CD4-positive, alpha-beta memory T cell (primary cell): ENCODE data around the gene LDLRAD4. TPM values are rescaled to one million over a fixed set of nuclear protein-coding genes. Genes with fewer than 3 reads are reported as not detected.
A peak's percentile ranks its signal among the peaks of the same experiment; 100 is the strongest.

ENCODE experiments used
- CTCF ChIA-PET: fragments of 350-600 bp; sonication (Branson Sonifier 250); formaldehyde crosslinking; loops from one replicate; lab custom pipeline; 2021; ENCODE audit warnings: inconsistent platforms; ENCODE audit not compliant: partially characterized antibody; lab: Charles Lee
- POLR2A ChIA-PET: fragments of 350-600 bp; sonication (Branson Sonifier 250); formaldehyde crosslinking; loops from one replicate; lab custom pipeline; 2021; ENCODE audit not compliant: partially characterized antibody; lab: Charles Lee
- DNase-seq, 5 donors: peaks; one replicate each; pipeline versions ENCODE4 v3.0.0 to v3.0.0-alpha.2; 2020 to 2022; ENCODE audit warnings: mixed read lengths in 1 of 5
- H3K27ac ChIP-seq: one replicate; pipeline ENCODE4 v1.7.0; 2013; ENCODE audit warnings: low read depth, low read length
- H3K27me3 ChIP-seq: 2 replicates; pipeline ENCODE4 v1.7.0; 2013; ENCODE audit warnings: mild to moderate bottlenecking, low read length, moderate library complexity; ENCODE audit not compliant: insufficient read depth
- H3K36me3 ChIP-seq: 2 replicates; pipeline ENCODE4 v1.7.0; 2013; ENCODE audit warnings: mild to moderate bottlenecking, low read length, moderate library complexity; ENCODE audit not compliant: insufficient read depth
- H3K4me1 ChIP-seq: 2 replicates; pipeline ENCODE4 v1.7.0; 2013; ENCODE audit warnings: mild to moderate bottlenecking, low read length, moderate library complexity; ENCODE audit not compliant: insufficient read depth
- H3K4me3 ChIP-seq, 2 donors: one replicate each; pipeline ENCODE4 v1.7.0; 2013; ENCODE audit warnings: low read length in 2 of 2, mild to moderate bottlenecking in 1 of 2
- H3K9me3 ChIP-seq, 2 donors: one replicate each; pipeline ENCODE4 v1.7.0; 2013; ENCODE audit warnings: low read length in 2 of 2, control low read depth in 1 of 2; ENCODE audit not compliant: control insufficient read depth in 1 of 2
- H3K27ac Mint-ChIP-seq, 7 donors: one replicate each; pipeline ENCODE4 v1.8.0; 2020 to 2021; ENCODE audit warnings: mixed read lengths in 7 of 7, mild to moderate bottlenecking in 6 of 7, inconsistent platforms in 3 of 7, moderate library complexity in 3 of 7
- H3K27me3 Mint-ChIP-seq, 2 donors: one replicate each; pipeline ENCODE4 v1.8.0; 2020 to 2021; ENCODE audit warnings: mixed read lengths in 2 of 2
- H3K36me3 Mint-ChIP-seq, 2 donors: one replicate each; pipeline ENCODE4 v1.8.0; 2020 to 2021; ENCODE audit warnings: mixed read lengths in 2 of 2, inconsistent platforms in 1 of 2, mild to moderate bottlenecking in 1 of 2
- H3K4me1 Mint-ChIP-seq, 4 donors: one replicate each; pipeline ENCODE4 v1.8.0; 2020 to 2021; ENCODE audit warnings: mixed read lengths in 4 of 4, mild to moderate bottlenecking in 1 of 4
- H3K4me3 Mint-ChIP-seq, 8 donors: one replicate each; pipeline ENCODE4 v1.8.0; 2020 to 2021; ENCODE audit warnings: mixed read lengths in 8 of 8, mild to moderate bottlenecking in 7 of 8, moderate library complexity in 6 of 8, inconsistent platforms in 3 of 8
- H3K9me3 Mint-ChIP-seq, 8 donors: one replicate each; pipeline ENCODE4 v1.8.0; 2020 to 2021; ENCODE audit warnings: mixed read lengths in 8 of 8, mild to moderate bottlenecking in 5 of 8, inconsistent platforms in 3 of 8, moderate library complexity in 1 of 8
- intact Hi-C: fragments of 100-400 bp; cut with micrococcal nuclease; formaldehyde crosslinking; loops from one replicate; pipeline ENCODE4 v1.15.1; 2023
- polyA plus RNA-seq, 2 donors: library from polyadenylated mRNA; unstranded; fragments of 300-500 nt; fragmentation: Illumina TruSeq; gene quantifications; one replicate each; pipeline ENCODE4 v1.2.3, GENCODE V29; 2021
- total RNA-seq, 2 experiments: library from RNA; stranded (reverse); gene quantifications; one replicate each; pipeline ENCODE4 v1.2.3, GENCODE V29; 2021

The LDLRAD4 gene
- total and polyA plus RNA-seq, 4 experiments from 2014 or later: 17.4 to 63.0 (median 36.6) TPM

- H3K36me3 Mint-ChIP-seq: peaks cover 23 to 24% of the 10 kb centered on the region in 2 donors
- CTCF ChIA-PET: interaction anchor here (0.7 to 2.2 kb wide), 5 partner anchors 25 to 248 kb away, joined by 3 to 10 read pairs (median 4); no protein-coding TSS in a partner anchor
- Histone ChIP-seq H3K4me1 (peaks cover 59% of the 10 kb centered on the region), H3K9me3 (no peaks in the 10 kb centered on the region), H3K27ac (peak overlapping the region; percentile 47), H3K36me3 (no peaks in the 10 kb centered on the region), H3K27me3 (no peaks in the 10 kb centered on the region), H3K4me3 (peak overlapping the region in 1 of 2 donors; percentile 41)
- peak overlapping the region in 7 of 8 donors; percentile 35 to 96 (median 93) for H3K4me3 Mint-ChIP-seq
- no peaks in the 10 kb centered on the region for H3K27me3 Mint-ChIP-seq
- intact Hi-C loops: loop anchor here (1.0 to 2.0 kb wide), 2 partner anchors 27 to 247 kb away; no protein-coding TSS in a partner anchor
- DNase-seq: no peak
- POLR2A ChIA-PET: interaction anchor here (0.7 to 2.1 kb wide), 4 partner anchors 26 to 149 kb away, joined by 3 to 10 read pairs (median 5); no protein-coding TSS in a partner anchor
- H3K4me1 Mint-ChIP-seq: peaks cover 45 to 73% (median 60%) of the 10 kb centered on the region in 4 donors
- peak overlapping the region; percentile 83 to 97 (median 93) for H3K27ac Mint-ChIP-seq
- peaks cover 0 to 13% (median 8%) of the 10 kb centered on the region in 8 donors for H3K9me3 Mint-ChIP-seq
Observed at GRCh38 chr18:13463526-13464210, 245.1 kb downstream of the LDLRAD4 start.

GRCh38 chr18:13464432-13465123, 246.0 kb downstream of the LDLRAD4 start:
- intact Hi-C loops: loop anchor here (1.0 to 5.0 kb wide), 3 partner anchors 28 to 248 kb away; no protein-coding TSS in a partner anchor
- no peaks in the 10 kb centered on the region for H3K27me3 Mint-ChIP-seq
- peak overlapping the region; percentile 88 to 97 (median 93) for H3K27ac Mint-ChIP-seq
- POLR2A ChIA-PET: interaction anchor here (0.7 to 2.1 kb wide), 7 partner anchors 19 to 148 kb away, joined by 3 to 10 read pairs (median 3); no protein-coding TSS in a partner anchor
- H3K27me3 ChIP-seq: no peaks in the 10 kb centered on the region
- no peaks in the 10 kb centered on the region for H3K9me3 ChIP-seq
- peaks cover 52 to 80% (median 63%) of the 10 kb centered on the region in 4 donors for H3K4me1 Mint-ChIP-seq
- H3K4me1 ChIP-seq: peaks cover 60% of the 10 kb centered on the region
- peaks cover 4 to 13% (median 8%) of the 10 kb centered on the region in 8 donors for H3K9me3 Mint-ChIP-seq
- CTCF ChIA-PET: interaction anchor here (0.7 to 2.2 kb wide), 5 partner anchors 26 to 249 kb away, joined by 3 to 10 read pairs (median 4); no protein-coding TSS in a partner anchor
- DNase-seq: peak; percentile 56 to 83 (median 65)
- H3K36me3 Mint-ChIP-seq: peaks cover 27% of the 10 kb centered on the region in 2 donors
- H3K4me3 ChIP-seq: peak overlapping the region; percentile 41 to 67
- peak overlapping the region; percentile 86 to 96 (median 94) for H3K4me3 Mint-ChIP-seq
- H3K36me3 ChIP-seq: no peaks in the 10 kb centered on the region
- H3K27ac ChIP-seq: peak overlapping the region; percentile 47

GRCh38 chr18:13465124-13465446, 246.5 kb downstream of the LDLRAD4 start:
- Histone ChIP-seq H3K27ac (peak overlapping the region; percentile 47), H3K9me3 (no peaks in the 10 kb centered on the region), H3K4me3 (peak overlapping the region; percentile 41 to 67), H3K36me3 (no peaks in the 10 kb centered on the region), H3K27me3 (no peaks in the 10 kb centered on the region), H3K4me1 (peaks cover 64% of the 10 kb centered on the region)
- ChIA-PET CTCF (no interaction called here), POLR2A (interaction anchor here (1.0 to 1.8 kb wide), 4 partner anchors 18 to 90 kb away, joined by 3 to 10 read pairs (median 4); no protein-coding TSS in a partner anchor)
- no peaks in the 10 kb centered on the region for H3K27me3 Mint-ChIP-seq
- peaks cover 28 to 29% of the 10 kb centered on the region in 2 donors for H3K36me3 Mint-ChIP-seq
- H3K4me3 Mint-ChIP-seq: peak overlapping the region; percentile 86 to 96 (median 94)
- H3K27ac Mint-ChIP-seq: peak overlapping the region; percentile 88 to 97 (median 93)
- H3K9me3 Mint-ChIP-seq: peaks cover 4 to 13% (median 8%) of the 10 kb centered on the region in 8 donors
- peaks cover 53 to 82% (median 67%) of the 10 kb centered on the region in 4 donors for H3K4me1 Mint-ChIP-seq
- intact Hi-C loops: loop anchor here (2.0 to 5.0 kb wide), 2 partner anchors 28 to 88 kb away; no protein-coding TSS in a partner anchor
- DNase-seq: no peak

GRCh38 chr18:13465476-13465875, 246.9 kb downstream of the LDLRAD4 start:
- H3K27me3 ChIP-seq: no peaks in the 10 kb centered on the region
- H3K4me3 ChIP-seq: peak overlapping the region; percentile 41 to 67
- intact Hi-C loops: loop anchor here (2.0 to 5.0 kb wide), 2 partner anchors 29 to 88 kb away; no protein-coding TSS in a partner anchor
- H3K4me3 Mint-ChIP-seq: peak overlapping the region; percentile 86 to 96 (median 94)
- peaks cover 4 to 13% (median 8%) of the 10 kb centered on the region in 8 donors for H3K9me3 Mint-ChIP-seq
- CTCF ChIA-PET: no interaction called here
- peaks cover 51 to 82% (median 70%) of the 10 kb centered on the region in 4 donors for H3K4me1 Mint-ChIP-seq
- POLR2A ChIA-PET: interaction anchor here (1.0 to 1.8 kb wide), 4 partner anchors 18 to 91 kb away, joined by 3 to 10 read pairs (median 4); no protein-coding TSS in a partner anchor
- no peaks in the 10 kb centered on the region for H3K36me3 ChIP-seq
- H3K9me3 ChIP-seq: no peaks in the 10 kb centered on the region
- peak overlapping the region; percentile 47 for H3K27ac ChIP-seq
- peaks cover 64% of the 10 kb centered on the region for H3K4me1 ChIP-seq
- no peak for DNase-seq
- peak overlapping the region; percentile 88 to 97 (median 93) for H3K27ac Mint-ChIP-seq
- no peaks in the 10 kb centered on the region for H3K27me3 Mint-ChIP-seq
- peaks cover 28 to 29% of the 10 kb centered on the region in 2 donors for H3K36me3 Mint-ChIP-seq

GRCh38 chr18:13470516-13471197, 252.1 kb downstream of the LDLRAD4 start:
- Mint-ChIP-seq H3K36me3 (peaks cover 40 to 52% of the 10 kb centered on the region in 2 donors), H3K4me3 (no peak overlapping the region), H3K4me1 (peaks cover 27 to 71% (median 49%) of the 10 kb centered on the region in 4 donors), H3K27me3 (no peaks in the 10 kb centered on the region), H3K9me3 (peaks cover 4 to 13% (median 7%) of the 10 kb centered on the region in 8 donors), H3K27ac (peak overlapping the region; percentile 7 to 68 (median 50))
- intact Hi-C loops: no loop called here
- no peak overlapping the region for H3K4me3 ChIP-seq
- ChIA-PET POLR2A (no interaction called here), CTCF (no interaction called here)
- H3K27me3 ChIP-seq: no peaks in the 10 kb centered on the region
- peaks cover 20% of the 10 kb centered on the region for H3K4me1 ChIP-seq
- no peaks in the 10 kb centered on the region for H3K36me3 ChIP-seq
- H3K27ac ChIP-seq: no peak overlapping the region
- no peaks in the 10 kb centered on the region for H3K9me3 ChIP-seq
- DNase-seq: no peak

- intact Hi-C loops: no loop called here
- Mint-ChIP-seq H3K4me3 (peak overlapping the region in 1 of 8 donors; percentile 0), H3K4me1 (peaks cover 24 to 67% (median 46%) of the 10 kb centered on the region in 4 donors)
Observed at GRCh38 chr18:13471198-13471845, 252.8 kb downstream of the LDLRAD4 start.

More at GRCh38 chr18:13471198-13471845, 252.8 kb downstream of the LDLRAD4 start:
- Mint-ChIP-seq H3K27ac (peak overlapping the region; percentile 30 to 68 (median 50)), H3K9me3 (peaks cover 4 to 13% (median 7%) of the 10 kb centered on the region in 8 donors), H3K27me3 (no peaks in the 10 kb centered on the region), H3K36me3 (peaks cover 40 to 54% of the 10 kb centered on the region in 2 donors)
- POLR2A ChIA-PET: interaction anchor here (0.5 to 1.1 kb wide), 2 partner anchors 9 to 12 kb away, joined by 3 to 4 read pairs; no protein-coding TSS in a partner anchor
- Histone ChIP-seq H3K9me3 (no peaks in the 10 kb centered on the region), H3K27me3 (no peaks in the 10 kb centered on the region), H3K36me3 (no peaks in the 10 kb centered on the region), H3K4me3 (no peak overlapping the region), H3K4me1 (peaks cover 14% of the 10 kb centered on the region), H3K27ac (no peak overlapping the region)
- no peak for DNase-seq
- CTCF ChIA-PET: interaction anchor here (1.1 kb wide), 1 partner anchor 255 kb away, joined by 3 read pairs; no protein-coding TSS in a partner anchor
